IMR-90 (cell line): ENCODE data around the gene STAB1. TPM values are rescaled to one million over a fixed set of nuclear protein-coding genes. Genes with fewer than 3 reads are reported as not detected.

Experiments used
- ATAC-seq: fragments of 200-7000 bp; cut with Tn5 transposase; 2 replicates; pipeline ENCODE4 v1.9.1; 2020; ENCODE audit warnings: low read depth, mild to moderate bottlenecking, moderate library complexity
- BruUV-seq: library from RNA; stranded (reverse); fragments of 400-500 nt; replicated peaks from 2 replicates; lab custom pipeline; 2021; lab: Mats Ljungman, UMichigan
- CTCF ChIA-PET: fragments of 300-600 bp; formaldehyde crosslinking; extraction: SDS; loops from one replicate; lab custom pipeline; 2021; ENCODE audit warnings: antibody characterized with exemption; lab: Yijun Ruan, JAX
- POLR2A ChIA-PET: fragments of 300-600 bp; sonication (Branson Sonifier 250); formaldehyde crosslinking; loops from one replicate; lab custom pipeline; 2022; ENCODE audit warnings: antibody characterized with exemption; ENCODE audit not compliant: unreplicated experiment; lab: Charles Lee
- DNase-seq: peaks from one replicate; pipeline ENCODE4 v3.0.0; 2013
- H2AFZ ChIP-seq: replicated peaks from 2 replicates; pipeline ENCODE3; 2013; ENCODE audit warnings: low read length, mild to moderate bottlenecking; ENCODE audit not compliant: poor library complexity
- H2AK5ac ChIP-seq: 2 replicates; pipeline ENCODE4 v1.6.1; 2013; ENCODE audit warnings: low read depth, low read length, inconsistent platforms
- H2AK9ac ChIP-seq: replicated peaks from 2 replicates; pipeline ENCODE3; 2013; ENCODE audit warnings: mild to moderate bottlenecking, low read depth, low read length, moderate library complexity; ENCODE audit not compliant: poor library complexity
- H2BK120ac ChIP-seq: 2 replicates; pipeline ENCODE4 v1.6.1; 2013; ENCODE audit warnings: low read depth, low read length, inconsistent platforms
- H2BK15ac ChIP-seq: 3 replicates; pipeline ENCODE4 v1.6.1; 2013; ENCODE audit warnings: low read depth, low read length, inconsistent platforms
- H2BK20ac ChIP-seq: 2 replicates; pipeline ENCODE4 v1.6.1; 2013; ENCODE audit warnings: low read depth, mild to moderate bottlenecking, inconsistent platforms, low read length, moderate library complexity
- H2BK5ac ChIP-seq: 2 replicates; pipeline ENCODE4 v1.6.1; 2013; ENCODE audit warnings: mild to moderate bottlenecking, low read depth, low read length, inconsistent platforms; ENCODE audit not compliant: poor library complexity, severe bottlenecking
- H3K14ac ChIP-seq: replicated peaks from 2 replicates; pipeline ENCODE4 v1.6.1; 2013; ENCODE audit warnings: low read depth, low read length, inconsistent platforms
- H3K18ac ChIP-seq: 2 replicates; pipeline ENCODE4 v1.6.1; 2013; ENCODE audit warnings: low read depth, low read length, control low read depth
- H3K23ac ChIP-seq: 2 replicates; pipeline ENCODE4 v1.6.1; 2013; ENCODE audit warnings: low read depth, low read length, inconsistent platforms
- H3K27ac ChIP-seq: 2 replicates; pipeline ENCODE4 v1.5.1; 2013; ENCODE audit warnings: mild to moderate bottlenecking, control low read depth, low read length; ENCODE audit not compliant: insufficient read depth
- H3K27me3 ChIP-seq: 2 replicates; pipeline ENCODE4 v1.6.1; 2013; ENCODE audit warnings: low read length; ENCODE audit not compliant: control insufficient read depth, insufficient read depth
- H3K36me3 ChIP-seq: 2 replicates; pipeline ENCODE4 v1.6.1; 2013; ENCODE audit warnings: low read length, mixed read lengths; ENCODE audit not compliant: control insufficient read depth, insufficient read depth
- H3K4ac ChIP-seq: 2 replicates; pipeline ENCODE4 v1.6.1; 2013; ENCODE audit warnings: low read depth, low read length, inconsistent platforms
- H3K4me1 ChIP-seq: 2 replicates; pipeline ENCODE4 v1.6.1; 2013; ENCODE audit warnings: low read length, mixed read lengths; ENCODE audit not compliant: control insufficient read depth, insufficient read depth
- H3K4me2 ChIP-seq: 2 replicates; pipeline ENCODE4 v1.6.1; 2013; ENCODE audit warnings: low read depth, mild to moderate bottlenecking, control low read depth, low read length, moderate library complexity
- H3K4me3 ChIP-seq: 2 replicates; pipeline ENCODE4 v1.5.1; 2013; ENCODE audit warnings: low read depth, mild to moderate bottlenecking, control low read depth, low read length, moderate library complexity; ENCODE audit not compliant: insufficient read depth
- H3K56ac ChIP-seq: 2 replicates; pipeline ENCODE4 v1.6.1; 2013; ENCODE audit warnings: low read length, inconsistent platforms; ENCODE audit not compliant: insufficient read depth; ENCODE audit errors: extremely low read depth
- H3K79me1 ChIP-seq, 2 experiments: 2 replicates each; pipeline ENCODE4 v1.6.1; 2013; ENCODE audit warnings: low read length in 2 of 2, inconsistent platforms in 1 of 2, low read depth in 1 of 2
- H3K9ac ChIP-seq: 2 replicates; pipeline ENCODE4 v1.6.1; 2013; ENCODE audit warnings: low read depth, low read length, control low read depth
- H3K9me1 ChIP-seq: 2 replicates; pipeline ENCODE4 v1.6.1; 2013; ENCODE audit warnings: low read length, inconsistent platforms; ENCODE audit not compliant: insufficient read depth
- H3K9me3 ChIP-seq: 2 replicates; pipeline ENCODE4 v1.6.1; 2013; ENCODE audit warnings: low read length; ENCODE audit not compliant: control insufficient read depth, insufficient read depth
- H4K20me1 ChIP-seq: 2 replicates; pipeline ENCODE4 v1.6.1; 2013; ENCODE audit warnings: low read length, inconsistent platforms; ENCODE audit not compliant: insufficient read depth
- H4K5ac ChIP-seq: 2 replicates; pipeline ENCODE4 v1.6.1; 2013; ENCODE audit warnings: mild to moderate bottlenecking, low read depth, low read length, control low read depth
- H4K8ac ChIP-seq, 2 experiments: 2 replicates each; pipeline ENCODE4 v1.6.1; 2013; ENCODE audit warnings: low read depth in 2 of 2, low read length in 2 of 2, control low read depth in 1 of 2, inconsistent platforms in 1 of 2
- H4K91ac ChIP-seq: 2 replicates; pipeline ENCODE4 v1.6.1; 2013; ENCODE audit warnings: low read depth, low read length, inconsistent platforms; ENCODE audit not compliant: insufficient read depth
- BHLHE40 ChIP-seq: fragments of 150-350 bp; IDR thresholded peaks from 2 replicates; pipeline ENCODE4 v1.6.1; 2016; ENCODE audit warnings: mild to moderate bottlenecking, low read depth, low read length
- CEBPB ChIP-seq: IDR thresholded peaks from 2 replicates; pipeline ENCODE4 v1.6.1; 2012; ENCODE audit warnings: low read depth, low read length, improper control_type of control experiment
- CHD1 ChIP-seq: IDR thresholded peaks from 2 replicates; pipeline ENCODE4 v1.6.1; 2012; ENCODE audit warnings: low read depth, low read length, improper control_type of control experiment
- MAFK ChIP-seq: IDR thresholded peaks from 2 replicates; pipeline ENCODE4 v1.6.1; 2012; ENCODE audit warnings: low read depth, low read length, improper control_type of control experiment
- MXI1 ChIP-seq: IDR thresholded peaks from 2 replicates; pipeline ENCODE4 v1.6.1; 2012; ENCODE audit warnings: low read depth, mild to moderate bottlenecking, low read length, moderate library complexity, borderline replicate concordance
- POLR2A ChIP-seq: IDR thresholded peaks from 2 replicates; pipeline ENCODE4 v1.6.1; 2012; ENCODE audit warnings: mild to moderate bottlenecking, low read depth, low read length
- RAD21 ChIP-seq: IDR thresholded peaks from 2 replicates; pipeline ENCODE4 v1.6.1; 2012; ENCODE audit warnings: low read length, improper control_type of control experiment
- RCOR1 ChIP-seq: IDR thresholded peaks from 2 replicates; pipeline ENCODE4 v1.6.1; 2012; ENCODE audit warnings: mild to moderate bottlenecking, low read length, improper control_type of control experiment; ENCODE audit not compliant: insufficient replicate concordance
- RFX5 ChIP-seq: IDR thresholded peaks from 2 replicates; pipeline ENCODE4 v1.8.0; 2012; ENCODE audit warnings: low read depth, mild to moderate bottlenecking, low read length, moderate library complexity
- SMC3 ChIP-seq: fragments of 150-350 bp; IDR thresholded peaks from 2 replicates; pipeline ENCODE4 v1.6.1; 2016; ENCODE audit warnings: low read depth, mild to moderate bottlenecking, antibody characterized with exemption, low read length, moderate library complexity
- WGBS, 2 experiments: methylation state at CpG; one replicate each; pipeline versions ENCODE4 v1.1.5 to v1.1.7; 2013; ENCODE audit warnings: missing lambda C conversion rate in 2 of 2; ENCODE audit not compliant: insufficient read length in 1 of 2; ENCODE audit errors: extremely low coverage in 2 of 2; 5-methylcytosine and 5-hydroxymethylcytosine counted together
- dilution Hi-C: fragments of 300-500 bp; cut with HindIII; formaldehyde crosslinking; loops from one replicate; pipeline ENCODE4 v1.14.3; 2018; ENCODE audit warnings: low sequenced_read_pairs; ENCODE audit not compliant: unreplicated experiment
- in situ Hi-C: fragments of 300-500 bp; cut with MboI; formaldehyde crosslinking; loops from 3 replicates; pipeline ENCODE4 v1.14.3; 2019; ENCODE audit warnings: low sequenced_read_pairs, inconsistent platforms, mixed read lengths
- intact Hi-C: fragments of 100-400 bp; cut with micrococcal nuclease; formaldehyde crosslinking; loops from 2 replicates; pipeline ENCODE4 v1.10.0; 2022
- polyA plus RNA-seq, 3 experiments: library from polyadenylated mRNA; depleted of rRNA; stranded (reverse); fragments of >200 nt; gene quantifications; 2 replicates each; pipeline ENCODE4 v1.2.3, GENCODE V29; 2012; ENCODE audit warnings: low replicate concordance in 1 of 3
- total RNA-seq: library from RNA; depleted of rRNA; stranded (reverse); fragments of >200 nt; gene quantifications from 2 replicates; pipeline ENCODE4 v1.2.3, GENCODE V29; 2012
- TF ChIP-seq, protein P1 (sequence below): fragments of 150-350 bp; IDR thresholded peaks from 2 replicates; pipeline ENCODE4 v1.6.1; 2017; ENCODE audit warnings: mild to moderate bottlenecking, antibody characterized with exemption, low read length, low read depth
- TF ChIP-seq, protein P2 (sequence below): fragments of 150-350 bp; IDR thresholded peaks from 2 replicates; pipeline ENCODE4 v1.6.1; 2016; ENCODE audit warnings: low read depth, mild to moderate bottlenecking, low read length, moderate library complexity, borderline replicate concordance
- TF ChIP-seq, protein P3 (sequence below): conservative IDR thresholded peaks from 2 replicates; pipeline ENCODE4 v1.5.1; 2012; ENCODE audit warnings: mild to moderate bottlenecking, low read depth, low read length, improper control_type of control experiment

The STAB1 gene
- total and polyA plus RNA-seq, 2 of the 4 experiments (the other 2 are of a cell fraction): not detected

DNA sequence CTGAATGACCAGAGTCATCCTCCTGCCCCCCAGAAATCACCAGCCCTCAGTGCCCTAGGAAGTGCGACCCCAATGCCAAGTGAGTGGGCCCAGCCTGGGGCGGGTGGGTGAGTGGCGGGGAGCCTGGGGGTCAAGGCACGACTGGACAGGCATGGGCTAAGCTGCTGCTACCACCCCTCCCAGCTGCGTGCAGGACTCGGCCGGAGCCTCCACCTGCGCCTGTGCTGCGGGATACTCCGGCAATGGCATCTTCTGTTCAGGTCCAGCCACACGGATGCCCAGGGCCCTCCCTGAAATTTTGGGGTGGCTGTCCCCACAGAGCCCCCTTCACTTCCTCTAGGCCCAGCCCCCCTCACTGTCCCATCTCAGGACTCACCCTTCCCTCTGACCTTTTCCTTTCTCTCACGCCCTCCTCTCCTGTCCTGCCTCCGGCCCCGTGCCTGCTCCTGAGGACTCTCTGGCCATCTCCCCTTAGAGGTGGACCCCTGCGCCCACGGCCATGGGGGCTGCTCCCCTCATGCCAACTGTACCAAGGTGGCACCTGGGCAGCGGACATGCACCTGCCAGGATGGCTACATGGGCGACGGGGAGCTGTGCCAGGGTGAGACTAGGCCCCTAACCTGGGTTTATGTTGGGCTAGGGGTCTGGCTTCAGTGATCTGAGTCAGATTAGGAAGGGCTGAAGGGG, 21.5 kb downstream of the STAB1 start:
- BruUV-seq: no TSS peak
- intact Hi-C loops: no loop called here

More for the DNA sequence above, 21.5 kb downstream of the STAB1 start:
- no peak overlapping the region for H2AK5ac ChIP-seq
- H4K5ac ChIP-seq: no peak overlapping the region
- peaks cover 34% of the 10 kb centered on the region for H3K27me3 ChIP-seq
- H2AFZ ChIP-seq: no peak overlapping the region
- DNase-seq (no peak), ATAC-seq (no peak)
- H4K8ac ChIP-seq: no peak overlapping the region
- TF ChIP-seq RCOR1: no peak
- TF ChIP-seq RAD21: no peak
- TF ChIP-seq, protein P1, sequence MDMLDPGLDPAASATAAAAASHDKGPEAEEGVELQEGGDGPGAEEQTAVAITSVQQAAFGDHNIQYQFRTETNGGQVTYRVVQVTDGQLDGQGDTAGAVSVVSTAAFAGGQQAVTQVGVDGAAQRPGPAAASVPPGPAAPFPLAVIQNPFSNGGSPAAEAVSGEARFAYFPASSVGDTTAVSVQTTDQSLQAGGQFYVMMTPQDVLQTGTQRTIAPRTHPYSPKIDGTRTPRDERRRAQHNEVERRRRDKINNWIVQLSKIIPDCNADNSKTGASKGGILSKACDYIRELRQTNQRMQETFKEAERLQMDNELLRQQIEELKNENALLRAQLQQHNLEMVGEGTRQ: no peak
- TF ChIP-seq BHLHE40: no peak
- TF ChIP-seq CHD1: no peak
- no peak for TF ChIP-seq SMC3
- TF ChIP-seq RFX5: no peak
- no peak for TF ChIP-seq POLR2A
- TF ChIP-seq, protein P2, sequence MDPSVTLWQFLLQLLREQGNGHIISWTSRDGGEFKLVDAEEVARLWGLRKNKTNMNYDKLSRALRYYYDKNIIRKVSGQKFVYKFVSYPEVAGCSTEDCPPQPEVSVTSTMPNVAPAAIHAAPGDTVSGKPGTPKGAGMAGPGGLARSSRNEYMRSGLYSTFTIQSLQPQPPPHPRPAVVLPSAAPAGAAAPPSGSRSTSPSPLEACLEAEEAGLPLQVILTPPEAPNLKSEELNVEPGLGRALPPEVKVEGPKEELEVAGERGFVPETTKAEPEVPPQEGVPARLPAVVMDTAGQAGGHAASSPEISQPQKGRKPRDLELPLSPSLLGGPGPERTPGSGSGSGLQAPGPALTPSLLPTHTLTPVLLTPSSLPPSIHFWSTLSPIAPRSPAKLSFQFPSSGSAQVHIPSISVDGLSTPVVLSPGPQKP: no peak
- no peak for TF ChIP-seq CEBPB
- TF ChIP-seq, protein P3, sequence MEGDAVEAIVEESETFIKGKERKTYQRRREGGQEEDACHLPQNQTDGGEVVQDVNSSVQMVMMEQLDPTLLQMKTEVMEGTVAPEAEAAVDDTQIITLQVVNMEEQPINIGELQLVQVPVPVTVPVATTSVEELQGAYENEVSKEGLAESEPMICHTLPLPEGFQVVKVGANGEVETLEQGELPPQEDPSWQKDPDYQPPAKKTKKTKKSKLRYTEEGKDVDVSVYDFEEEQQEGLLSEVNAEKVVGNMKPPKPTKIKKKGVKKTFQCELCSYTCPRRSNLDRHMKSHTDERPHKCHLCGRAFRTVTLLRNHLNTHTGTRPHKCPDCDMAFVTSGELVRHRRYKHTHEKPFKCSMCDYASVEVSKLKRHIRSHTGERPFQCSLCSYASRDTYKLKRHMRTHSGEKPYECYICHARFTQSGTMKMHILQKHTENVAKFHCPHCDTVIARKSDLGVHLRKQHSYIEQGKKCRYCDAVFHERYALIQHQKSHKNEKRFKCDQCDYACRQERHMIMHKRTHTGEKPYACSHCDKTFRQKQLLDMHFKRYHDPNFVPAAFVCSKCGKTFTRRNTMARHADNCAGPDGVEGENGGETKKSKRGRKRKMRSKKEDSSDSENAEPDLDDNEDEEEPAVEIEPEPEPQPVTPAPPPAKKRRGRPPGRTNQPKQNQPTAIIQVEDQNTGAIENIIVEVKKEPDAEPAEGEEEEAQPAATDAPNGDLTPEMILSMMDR: no peak
- no peak for TF ChIP-seq MAFK
- TF ChIP-seq MXI1: no peak
- no peak overlapping the region for H3K4me3 ChIP-seq
- no peaks in the 10 kb centered on the region for H3K9me1 ChIP-seq
- no peaks in the 10 kb centered on the region for H3K36me3 ChIP-seq
- WGBS, 2 experiments: 88% methylated on average over 3 of the region's 19 CpGs; no CpG with 5 or more reads in 1 of the 2 experiments
- ChIA-PET POLR2A (no interaction called here), CTCF (no interaction called here)
- H3K9me3 ChIP-seq: no peaks in the 10 kb centered on the region
- H3K27ac ChIP-seq: no peak overlapping the region
- no peak overlapping the region for H2AK9ac ChIP-seq
- H3K4me1 ChIP-seq: peaks cover 1% of the 10 kb centered on the region; the same call in 1 of the 2 replicates
- H2BK15ac ChIP-seq: no peak overlapping the region
- H2BK5ac ChIP-seq: no peak overlapping the region
- no peak overlapping the region for H4K91ac ChIP-seq
- H3K14ac ChIP-seq: no peak overlapping the region
- no peak overlapping the region for H2BK120ac ChIP-seq
- H3K9ac ChIP-seq: no peak overlapping the region
- H3K79me1 ChIP-seq: no peaks in the 10 kb centered on the region
- H2BK20ac ChIP-seq: no peak overlapping the region
- no peak overlapping the region for H3K4me2 ChIP-seq
- no peak overlapping the region for H3K4ac ChIP-seq
- no peak overlapping the region for H3K56ac ChIP-seq
- dilution Hi-C loops (no loop called here), in situ Hi-C loops (no loop called here)
- no peaks in the 10 kb centered on the region for H4K20me1 ChIP-seq
- H3K23ac ChIP-seq: no peak overlapping the region
- no peak overlapping the region for H3K18ac ChIP-seq
